HUES64 (cell line): ENCODE data around the gene TBX21.

ENCODE experiments used
- H3K27ac ChIP-seq: 2 replicates; pipeline ENCODE4 v1.7.0; 2013; ENCODE audit warnings: low read depth, low read length, inconsistent platforms
- H3K27me3 ChIP-seq: 2 replicates; pipeline ENCODE4 v1.6.1; 2013; ENCODE audit warnings: mild to moderate bottlenecking, low read length; ENCODE audit not compliant: insufficient read depth
- H3K36me3 ChIP-seq: 2 replicates; pipeline ENCODE4 v1.6.1; 2013; ENCODE audit warnings: mild to moderate bottlenecking, low read length; ENCODE audit not compliant: insufficient read depth
- H3K4me1 ChIP-seq: 2 replicates; pipeline ENCODE4 v1.6.1; 2013; ENCODE audit warnings: mild to moderate bottlenecking, low read length, moderate library complexity; ENCODE audit not compliant: insufficient read depth
- H3K4me3 ChIP-seq: 2 replicates; pipeline ENCODE4 v1.5.1; 2013; ENCODE audit warnings: mild to moderate bottlenecking, low read length, moderate library complexity
- H3K9ac ChIP-seq: 2 replicates; pipeline ENCODE4 v1.6.1; 2013; ENCODE audit warnings: mild to moderate bottlenecking, low read depth, low read length
- H3K9me3 ChIP-seq: 2 replicates; pipeline ENCODE4 v1.6.1; 2013; ENCODE audit warnings: low read depth, low read length; ENCODE audit not compliant: insufficient read depth
- WGBS: fragments of 150-250, 120-280 bp; methylation state at CpG from one replicate; pipeline ENCODE4 v1.1.7; 2013; ENCODE audit warnings: missing lambda C conversion rate; 5-methylcytosine and 5-hydroxymethylcytosine counted together

Gene TBX21

DNA sequence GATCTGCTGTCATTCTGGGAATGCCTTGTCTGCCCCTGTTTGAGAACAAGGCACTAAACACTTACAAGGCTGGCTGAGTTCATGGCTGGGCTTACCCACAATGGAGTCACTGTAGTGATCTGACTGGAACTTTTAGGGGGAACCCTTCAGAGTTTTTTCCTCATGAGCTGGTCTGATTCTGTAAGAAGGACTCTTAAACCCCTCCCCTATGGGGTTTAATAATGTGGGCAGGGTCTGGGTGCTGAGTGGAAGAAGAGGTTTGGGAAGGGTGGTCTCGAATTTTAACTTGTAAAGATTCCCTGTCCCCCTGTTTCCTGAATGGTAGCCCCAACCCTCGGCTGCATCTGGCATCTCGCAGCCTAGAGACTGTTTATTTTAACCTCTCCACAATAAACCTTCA is 58.0 kb downstream of the TBX21 start:
- Histone ChIP-seq H3K27me3 (peaks cover 88% of the 10 kb centered on the region), H3K9me3 (no peaks in the 10 kb centered on the region), H3K4me3 (no peak overlapping the region), H3K27ac (no peak overlapping the region), H3K4me1 (no peaks in the 10 kb centered on the region), H3K36me3 (no peaks in the 10 kb centered on the region), H3K9ac (no peak overlapping the region)
- WGBS: 71% methylated on average over 1 of the region's 3 CpGs

DNA sequence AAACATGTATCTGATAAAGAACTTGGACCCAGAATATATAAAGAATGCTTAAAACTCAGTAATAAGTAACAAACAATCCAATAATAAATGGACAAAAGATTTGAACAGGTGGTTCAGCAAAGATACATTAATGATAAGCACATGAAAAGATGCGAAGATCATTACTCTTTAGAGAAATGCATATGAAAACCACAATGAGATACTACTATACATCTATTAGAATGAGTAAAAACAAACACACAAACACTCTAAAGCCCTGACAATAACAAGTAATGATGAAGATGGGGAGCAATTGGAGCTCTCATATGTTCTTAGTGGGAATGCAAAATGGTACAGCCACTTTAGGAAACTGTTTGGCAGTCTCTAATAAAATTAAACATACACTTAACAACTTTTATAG is 59.4 kb downstream of the TBX21 start:
- H3K36me3 ChIP-seq: no peaks in the 10 kb centered on the region
- no peak overlapping the region for H3K27ac ChIP-seq
- H3K4me1 ChIP-seq: no peaks in the 10 kb centered on the region
- no peaks in the 10 kb centered on the region for H3K9me3 ChIP-seq
- H3K9ac ChIP-seq: no peak overlapping the region
- no peak overlapping the region for H3K4me3 ChIP-seq
- peaks cover 81% of the 10 kb centered on the region for H3K27me3 ChIP-seq
- no CpG with 5 or more reads among the region's 1 CpG for WGBS

- Histone ChIP-seq H3K36me3 (no peaks in the 10 kb centered on the region), H3K27me3 (peaks cover 76% of the 10 kb centered on the region), H3K9ac (no peak overlapping the region), H3K4me3 (no peak overlapping the region), H3K9me3 (no peaks in the 10 kb centered on the region), H3K4me1 (no peaks in the 10 kb centered on the region), H3K27ac (no peak overlapping the region)
- 61% methylated on average over 6 of the region's 6 CpGs for WGBS
Observed at GRCh38 chr17:47792979-47793378, 59.9 kb downstream of the TBX21 start.
